SK-MEL-5 (cell line): Measurements from ENCODE around the gene ARHGAP8. TPM values are rescaled to one million over a fixed set of nuclear protein-coding genes. Genes with fewer than 3 reads are reported as not detected.
"Not testable (repeated sequence)": the region's sequence is repeated elsewhere in the genome, so short reads cannot be mapped to it uniquely, and the experiment has no call there.

Experiments
- DNase-seq: peaks from one replicate; pipeline ENCODE4 v3.0.0-alpha.2; 2016; ENCODE audit warnings: low read depth, low spot score
- in situ Hi-C: cut with HindIII; loops from 2 replicates; pipeline ENCODE4 v1.10.0; 2016; ENCODE audit warnings: low sequenced_read_pairs, high pct_unique_total_duplicates, low pct_unique_long_range_greater_than_20kb
- total RNA-seq: library from RNA; depleted of rRNA; stranded (reverse); fragments of >200 nt; shearing (Covaris generic); gene quantifications from 2 replicates; pipeline ENCODE4 v1.2.3, GENCODE V29; 2014

ARHGAP8 gene
- total RNA-seq, 1 experiment from 2014 or later = 0.87 TPM

GRCh38 chr22:44734801-44735517, 17.4 kb upstream of the ARHGAP8 start:
- DNase-seq = no peak
- in situ Hi-C loops = no loop called here

- DNase-seq = peak; percentile 69
- in situ Hi-C loops = no loop called here
These were observed 16.6 kb upstream of the ARHGAP8 start for GRCh38 chr22:44735518-44736428.

- in situ Hi-C loops = no loop called here
- no peak for DNase-seq
These were observed 15.6 kb upstream of the ARHGAP8 start for GRCh38 chr22:44736581-44737405.

DNA sequence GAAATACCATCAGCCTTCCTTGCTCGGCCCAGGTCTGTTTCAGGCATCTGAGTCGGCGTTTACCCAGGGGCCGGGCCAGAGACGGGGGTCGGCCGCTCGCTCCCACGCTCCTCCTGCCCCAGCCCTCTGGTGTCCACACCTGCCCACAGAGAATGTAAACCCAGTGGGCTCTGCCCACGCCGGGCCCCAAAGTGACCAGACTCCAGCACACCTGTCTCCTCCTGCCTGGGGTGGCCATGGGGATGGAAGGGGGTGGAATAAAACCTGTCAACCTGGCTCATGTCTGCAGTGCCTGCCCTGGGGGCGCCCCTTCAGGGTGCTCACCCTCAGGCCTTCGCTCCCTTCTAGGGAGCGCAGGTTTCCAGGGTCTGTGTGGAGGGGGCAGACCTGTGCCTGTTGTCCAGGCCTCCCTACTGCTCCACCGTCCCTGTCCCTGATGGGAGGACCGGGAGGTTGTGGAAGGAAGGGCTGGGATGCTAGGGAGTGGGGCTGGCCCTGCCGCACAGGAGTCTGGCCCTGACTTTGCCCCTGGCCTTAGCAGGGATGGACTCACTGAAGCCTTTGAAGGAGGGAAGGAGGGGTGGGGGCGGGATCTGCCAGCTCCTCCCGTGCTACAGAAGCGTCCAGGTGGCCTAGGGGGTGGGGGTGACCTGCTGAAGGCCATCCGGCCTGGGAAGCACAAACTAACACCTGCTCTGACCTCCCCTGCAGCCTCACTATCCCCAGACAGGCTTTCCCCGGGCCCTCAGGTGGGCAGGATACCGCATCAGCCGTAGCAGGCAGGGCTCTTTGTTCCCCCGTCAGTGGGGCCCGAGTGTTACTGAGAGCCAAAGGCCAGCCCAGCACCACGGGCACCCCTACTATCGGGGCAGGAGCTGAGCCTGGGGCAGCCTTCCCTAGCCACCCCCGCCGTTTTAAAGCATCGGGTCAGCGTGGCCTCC, 14.7 kb upstream of the ARHGAP8 start:
- in situ Hi-C loops = no loop called here
- DNase-seq = no peak

GRCh38 chr22:44738347-44738715, 14.0 kb upstream of the ARHGAP8 start:
- DNase-seq = no peak
- in situ Hi-C loops = no loop called here

DNA sequence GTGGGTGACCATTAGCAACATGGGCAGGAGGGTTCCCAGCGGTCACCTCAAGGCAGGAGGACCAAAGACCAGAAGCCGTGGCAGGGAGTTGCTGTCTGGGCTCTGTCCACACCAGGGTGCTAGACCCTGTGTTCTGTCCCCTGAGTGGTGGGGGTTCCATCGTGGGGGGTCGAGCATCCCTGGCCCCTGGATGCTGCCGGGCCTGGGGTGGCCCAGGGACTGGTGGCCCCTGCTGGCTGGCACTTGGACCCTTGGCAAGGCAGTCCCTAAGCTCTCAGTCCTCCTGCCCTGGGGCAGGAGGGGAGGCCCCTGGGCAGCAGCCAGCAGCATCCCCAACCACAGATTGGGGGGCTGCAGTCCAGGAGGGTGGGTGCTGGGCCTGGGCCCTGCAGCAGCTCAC, 13.4 kb upstream of the ARHGAP8 start:
- in situ Hi-C loops = no loop called here
- DNase-seq = no peak

- in situ Hi-C loops, DNase-seq: not testable (repeated sequence)
These were observed 12.7 kb upstream of the ARHGAP8 start for GRCh38 chr22:44739666-44740065.

GRCh38 chr22:44740307-44740706, 12.1 kb upstream of the ARHGAP8 start:
- in situ Hi-C loops = no loop called here
- no peak for DNase-seq

DNA sequence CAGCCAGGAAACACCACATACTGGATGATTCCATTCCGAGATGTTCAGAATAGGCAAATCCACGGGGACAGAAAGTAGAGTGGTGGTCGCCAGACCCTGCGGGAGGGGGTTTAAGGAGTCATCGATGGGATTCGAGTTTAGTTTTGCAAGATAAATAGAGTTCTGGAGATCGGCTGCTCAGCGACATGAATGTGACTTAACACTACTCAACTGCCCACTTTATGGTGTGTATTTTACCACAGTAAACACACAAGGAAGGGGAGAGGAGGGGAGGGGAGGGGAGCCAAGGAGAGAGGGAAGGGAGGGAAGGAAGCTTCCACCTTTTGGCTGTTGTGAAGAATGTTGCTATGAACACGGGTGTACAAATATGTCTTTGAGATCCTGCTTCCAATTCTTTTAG, 10.4 kb upstream of the ARHGAP8 start:
- DNase-seq = no peak
- in situ Hi-C loops = no loop called here

GRCh38 chr22:44743247-44743646, 9.1 kb upstream of the ARHGAP8 start:
- DNase-seq = no peak
- in situ Hi-C loops = no loop called here

DNA sequence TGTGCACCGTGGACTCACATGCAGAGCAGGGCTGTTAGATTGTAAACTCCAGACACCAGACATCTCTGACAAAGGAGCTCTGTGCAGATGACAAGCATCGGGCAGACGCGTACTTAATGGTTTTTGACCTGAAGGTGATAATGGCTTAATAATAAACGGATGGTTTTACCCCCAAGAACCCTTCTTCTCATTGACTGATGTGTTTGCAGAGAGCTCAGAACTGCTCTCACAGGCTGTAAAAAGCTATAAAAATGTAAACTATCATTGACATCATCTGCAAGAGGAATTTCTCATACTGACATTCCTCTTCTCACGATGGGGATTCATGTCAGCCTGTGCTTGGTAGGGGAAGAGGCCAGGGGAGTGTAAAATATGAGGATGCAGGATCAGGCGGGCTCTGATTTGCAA, 8.6 kb upstream of the ARHGAP8 start:
- DNase-seq = no peak
- in situ Hi-C loops = no loop called here

DNA sequence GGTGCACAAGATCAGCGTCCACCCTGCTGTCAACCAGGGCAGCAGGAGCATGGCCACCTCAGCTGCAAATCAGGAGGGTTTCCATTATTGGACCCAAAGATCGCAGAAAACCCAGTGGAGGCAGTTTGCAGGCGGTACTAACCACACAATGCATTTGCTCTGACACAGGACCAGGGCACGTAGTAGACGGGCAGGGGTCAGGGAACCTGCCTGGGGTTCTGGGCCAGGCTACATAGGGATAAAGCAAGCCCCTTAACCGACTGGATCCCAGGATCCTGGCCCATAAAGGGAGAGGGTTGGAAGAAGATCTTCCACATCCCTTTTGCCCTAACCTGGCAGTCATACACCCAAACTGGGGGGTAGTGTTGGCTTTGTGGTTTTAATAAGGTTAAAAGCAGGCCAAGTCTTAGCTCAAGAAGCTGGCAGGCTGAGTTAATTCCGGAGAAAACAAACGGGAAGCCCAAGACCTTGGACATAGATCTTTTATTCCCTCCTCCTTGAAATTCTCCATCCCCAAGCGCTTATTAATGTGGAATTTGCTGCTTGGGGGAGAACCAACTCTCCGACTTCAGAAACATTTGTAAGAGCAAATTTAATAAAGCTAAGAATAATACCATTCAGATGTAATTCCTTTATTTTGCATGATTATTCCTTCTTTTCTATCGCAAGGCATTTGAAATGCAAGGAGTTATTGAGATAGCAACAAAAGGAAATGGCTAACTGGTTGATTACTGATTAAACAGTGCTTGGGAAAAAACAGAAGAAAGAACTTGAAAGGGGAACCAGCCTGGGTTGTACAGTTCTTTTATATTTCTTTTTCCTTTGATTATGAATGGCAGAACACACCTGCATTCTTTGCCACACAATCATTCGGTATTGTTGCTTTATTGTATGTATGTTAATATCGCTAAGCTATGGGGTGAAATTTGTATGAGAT, 6.3 kb upstream of the ARHGAP8 start:
- no peak for DNase-seq
- in situ Hi-C loops = no loop called here

DNA sequence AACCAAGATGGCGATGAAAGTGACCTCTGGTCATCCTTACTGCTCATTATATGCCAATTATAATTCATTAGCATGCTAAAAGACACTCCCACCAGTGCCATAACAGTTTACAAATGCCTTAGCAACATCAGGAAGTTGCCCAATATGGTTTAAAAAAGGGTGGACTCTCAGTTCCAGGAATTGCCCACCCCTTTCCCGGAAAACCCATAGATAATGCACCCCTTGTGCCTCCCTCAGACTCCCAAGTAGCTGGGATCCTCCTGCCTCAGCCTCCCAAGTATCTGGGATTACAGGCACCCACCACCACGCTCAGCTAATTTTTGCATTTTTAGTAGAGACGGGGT, 4.6 kb upstream of the ARHGAP8 start:
- DNase-seq, in situ Hi-C loops: not testable (repeated sequence)

DNA sequence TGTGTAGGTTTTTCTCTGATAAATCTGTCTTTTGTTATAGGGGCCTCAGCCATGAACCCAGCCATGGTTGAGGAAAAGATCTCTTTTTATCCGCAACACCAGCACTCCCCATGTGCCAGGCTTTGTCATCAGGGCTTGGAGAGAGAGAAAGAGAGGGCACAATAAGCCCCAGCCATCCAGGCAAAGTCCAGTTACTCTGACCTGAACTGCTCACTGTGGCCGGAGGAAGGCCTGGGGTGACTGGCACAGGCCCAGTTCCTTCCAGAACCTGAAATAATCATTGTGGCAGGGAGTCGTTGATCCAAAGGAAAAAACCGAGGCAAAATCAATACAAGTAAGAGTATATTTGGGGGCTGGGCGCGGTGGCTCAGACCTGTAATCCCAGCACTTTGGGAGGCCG, 3.9 kb upstream of the ARHGAP8 start:
- in situ Hi-C loops = no loop called here
- no peak for DNase-seq

DNA sequence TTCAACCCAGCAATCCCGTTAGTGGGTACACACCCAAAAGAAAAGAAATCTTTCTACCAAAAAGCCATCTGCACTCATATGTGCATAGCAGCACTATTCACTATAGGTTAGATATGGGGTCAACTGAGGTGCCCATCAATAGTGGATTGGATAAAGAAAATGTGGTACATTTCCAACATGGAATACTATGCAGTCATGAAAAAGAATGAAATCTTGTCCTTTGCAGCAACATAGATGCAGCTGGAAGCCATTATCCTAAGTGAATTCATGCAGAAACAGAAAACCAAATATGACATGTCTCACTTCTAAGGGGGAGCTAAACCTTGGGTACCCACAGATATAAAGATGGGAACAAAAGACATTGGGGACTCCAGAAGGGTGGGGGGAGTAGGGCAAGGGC, 1.9 kb upstream of the ARHGAP8 start:
- DNase-seq = no peak
- in situ Hi-C loops = no loop called here
